Mesothelial cell of epicardium (in vitro differentiated cells): ENCODE measurements around the gene SH3RF3. TPM values are rescaled to one million over a fixed set of nuclear protein-coding genes. Genes with fewer than 3 reads are reported as not detected.

Experiments used
- DNase-seq, 2 experiments: peaks; one replicate each; pipeline ENCODE4 v3.0.0; 2021; ENCODE audit warnings: low spot score in 2 of 2; ENCODE audit not compliant: unreplicated experiment in 2 of 2
- H3K27ac Mint-ChIP-seq: 2 replicates; pipeline ENCODE4 v1.8.0; 2021; ENCODE audit warnings: mixed read lengths
- H3K27me3 Mint-ChIP-seq: 2 replicates; pipeline ENCODE4 v1.8.0; 2021; ENCODE audit warnings: low read depth, mixed read lengths
- H3K36me3 Mint-ChIP-seq: 2 replicates; pipeline ENCODE4 v1.8.0; 2021; ENCODE audit warnings: mixed read lengths
- H3K4me1 Mint-ChIP-seq: 2 replicates; pipeline ENCODE4 v1.8.0; 2021; ENCODE audit warnings: mixed read lengths
- H3K4me3 Mint-ChIP-seq: 2 replicates; pipeline ENCODE4 v1.8.0; 2021; ENCODE audit warnings: mild to moderate bottlenecking, moderate library complexity, mixed read lengths
- H3K9me3 Mint-ChIP-seq: 2 replicates; pipeline ENCODE4 v1.8.0; 2021; ENCODE audit warnings: mixed read lengths
- total RNA-seq: library from RNA; stranded (reverse); gene quantifications from 3 replicates; pipeline ENCODE4 v1.2.1, GENCODE V29; 2021
- TF ChIP-seq, protein P1 (sequence below): fragments of 200-600 bp; sonication (generic); IDR thresholded peaks from one replicate; pipeline ENCODE4 v1.5.0; 2021; ENCODE audit warnings: antibody characterized with exemption; ENCODE audit not compliant: unreplicated experiment

The SH3RF3 gene
- total RNA-seq, 1 donor from 2014 or later, result 2.7 TPM

DNA sequence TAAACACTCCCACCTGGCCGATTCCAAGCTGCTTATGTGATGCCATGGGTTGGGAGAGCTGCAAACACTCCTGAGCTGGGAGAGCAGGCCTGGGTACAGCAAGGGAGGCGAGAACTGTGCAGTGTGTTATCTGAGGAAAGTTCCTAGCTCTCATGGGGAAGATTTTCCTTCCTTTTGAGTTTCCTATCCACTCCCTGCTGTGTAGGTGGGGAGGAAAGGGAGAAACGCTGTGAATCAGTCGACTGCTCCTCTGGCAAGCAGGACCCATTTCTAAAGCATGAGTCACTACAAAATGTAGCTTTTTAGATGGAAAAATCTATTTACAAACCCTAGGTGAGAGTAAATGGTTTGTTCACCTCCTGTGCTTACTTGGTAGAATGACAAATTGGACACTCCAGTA, 80.4 kb downstream of the SH3RF3 start:
- TF ChIP-seq, protein P1, sequence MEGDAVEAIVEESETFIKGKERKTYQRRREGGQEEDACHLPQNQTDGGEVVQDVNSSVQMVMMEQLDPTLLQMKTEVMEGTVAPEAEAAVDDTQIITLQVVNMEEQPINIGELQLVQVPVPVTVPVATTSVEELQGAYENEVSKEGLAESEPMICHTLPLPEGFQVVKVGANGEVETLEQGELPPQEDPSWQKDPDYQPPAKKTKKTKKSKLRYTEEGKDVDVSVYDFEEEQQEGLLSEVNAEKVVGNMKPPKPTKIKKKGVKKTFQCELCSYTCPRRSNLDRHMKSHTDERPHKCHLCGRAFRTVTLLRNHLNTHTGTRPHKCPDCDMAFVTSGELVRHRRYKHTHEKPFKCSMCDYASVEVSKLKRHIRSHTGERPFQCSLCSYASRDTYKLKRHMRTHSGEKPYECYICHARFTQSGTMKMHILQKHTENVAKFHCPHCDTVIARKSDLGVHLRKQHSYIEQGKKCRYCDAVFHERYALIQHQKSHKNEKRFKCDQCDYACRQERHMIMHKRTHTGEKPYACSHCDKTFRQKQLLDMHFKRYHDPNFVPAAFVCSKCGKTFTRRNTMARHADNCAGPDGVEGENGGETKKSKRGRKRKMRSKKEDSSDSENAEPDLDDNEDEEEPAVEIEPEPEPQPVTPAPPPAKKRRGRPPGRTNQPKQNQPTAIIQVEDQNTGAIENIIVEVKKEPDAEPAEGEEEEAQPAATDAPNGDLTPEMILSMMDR, result no peak
- Mint-ChIP-seq H3K4me1 (peaks cover 16% of the 10 kb centered on the region), H3K4me3 (no peak overlapping the region), H3K36me3 (no peaks in the 10 kb centered on the region), H3K9me3 (no peaks in the 10 kb centered on the region), H3K27ac (no peak overlapping the region), H3K27me3 (peaks cover 36% of the 10 kb centered on the region)
- no peak for DNase-seq

GRCh38 chr2:109209941-109210340, 80.9 kb downstream of the SH3RF3 start:
- H3K9me3 Mint-ChIP-seq, result no peaks in the 10 kb centered on the region
- TF ChIP-seq, protein P1, result no peak
- DNase-seq, result no peak
- H3K4me3 Mint-ChIP-seq, result no peak overlapping the region
- H3K4me1 Mint-ChIP-seq, result peaks cover 20% of the 10 kb centered on the region
- peaks cover 39% of the 10 kb centered on the region for H3K27me3 Mint-ChIP-seq
- H3K36me3 Mint-ChIP-seq, result no peaks in the 10 kb centered on the region
- H3K27ac Mint-ChIP-seq, result no peak overlapping the region

GRCh38 chr2:109210431-109211200, 81.6 kb downstream of the SH3RF3 start:
- no peaks in the 10 kb centered on the region for H3K9me3 Mint-ChIP-seq
- no peak overlapping the region for H3K27ac Mint-ChIP-seq
- TF ChIP-seq, protein P1, result no peak
- H3K4me1 Mint-ChIP-seq, result peaks cover 23% of the 10 kb centered on the region
- H3K36me3 Mint-ChIP-seq, result no peaks in the 10 kb centered on the region
- peaks cover 46% of the 10 kb centered on the region for H3K27me3 Mint-ChIP-seq
- DNase-seq, result no peak
- no peak overlapping the region for H3K4me3 Mint-ChIP-seq

- TF ChIP-seq, protein P1, result no peak
- Mint-ChIP-seq H3K36me3 (no peaks in the 10 kb centered on the region), H3K27ac (no peak overlapping the region), H3K4me1 (peaks cover 23% of the 10 kb centered on the region), H3K4me3 (no peak overlapping the region), H3K27me3 (peaks cover 49% of the 10 kb centered on the region), H3K9me3 (no peaks in the 10 kb centered on the region)
- DNase-seq, result no peak
These were observed 82.3 kb downstream of the SH3RF3 start for GRCh38 chr2:109211315-109211714.

- Mint-ChIP-seq H3K9me3 (peaks cover 5% of the 10 kb centered on the region), H3K36me3 (no peaks in the 10 kb centered on the region), H3K4me3 (no peak overlapping the region), H3K4me1 (peaks cover 23% of the 10 kb centered on the region), H3K27ac (no peak overlapping the region), H3K27me3 (peaks cover 59% of the 10 kb centered on the region)
- TF ChIP-seq, protein P1, result no peak
- no peak for DNase-seq
These were observed 84.0 kb downstream of the SH3RF3 start for GRCh38 chr2:109212836-109213563.
